ENCODE results near the gene ASAP2. TPM values are rescaled to one million over a fixed set of nuclear protein-coding genes. Genes with fewer than 3 reads are reported as not detected.

ASAP2 gene
- total RNA-seq = 10.1 TPM
- long read RNA-seq, full-length matches to known transcripts = 2 of 5 reads
- long read RNA-seq, partial matches to known transcripts = 3 of 5 reads
- long read RNA-seq, other reads (novel, unspliced or antisense) = 0 of 5 reads

GRCh38 chr2:9205963-9206948 lies at the start of gene ASAP2:
TSS of gene ASAP2 (plus strand) at chr2:9206812. CDS start at chr2:9207105, 293 bp downstream.
- ATAC-seq (peak; percentile 85), DNase-seq (peak; percentile 87)
- intact Hi-C loops (cut with micrococcal nuclease) = loop anchor here (10.0 kb wide), 1 partner anchor 119 kb away; no protein-coding TSS in a partner anchor

GRCh38 chr2:9158786-9159779 lies 47.5 kb upstream of the ASAP2 start:
- ATAC-seq (no peak), DNase-seq (no peak)
- intact Hi-C loops (cut with micrococcal nuclease) = no loop called here

GRCh38 chr2:9160732-9161131 lies 45.9 kb upstream of the ASAP2 start:
- DNase-seq = no peak
- intact Hi-C loops (cut with micrococcal nuclease) = no loop called here
- ATAC-seq = no peak

- no peak for ATAC-seq
- intact Hi-C loops (cut with micrococcal nuclease) = no loop called here
- no peak for DNase-seq
Measured at GRCh38 chr2:9162841-9163240, 43.8 kb upstream of the ASAP2 start.

- DNase-seq (no peak), ATAC-seq (no peak)
- intact Hi-C loops (cut with micrococcal nuclease) = no loop called here
Measured at GRCh38 chr2:9163306-9164111, 43.1 kb upstream of the ASAP2 start.

GRCh38 chr2:9164112-9164608 lies 42.5 kb upstream of the ASAP2 start:
- ATAC-seq (no peak), DNase-seq (no peak)
- intact Hi-C loops (cut with micrococcal nuclease) = no loop called here

GRCh38 chr2:9165625-9166024 lies 41.0 kb upstream of the ASAP2 start:
- intact Hi-C loops (cut with micrococcal nuclease) = no loop called here
- ATAC-seq (peak; percentile 81), DNase-seq (peak; percentile 55)

GRCh38 chr2:9166579-9167377 lies 39.8 kb upstream of the ASAP2 start:
- intact Hi-C loops (cut with micrococcal nuclease) = no loop called here
- DNase-seq (peak; percentile 54), ATAC-seq (peak; percentile 84)

GRCh38 chr2:9167718-9168657 lies 38.6 kb upstream of the ASAP2 start:
- intact Hi-C loops (cut with micrococcal nuclease) = no loop called here
- DNase-seq (no peak), ATAC-seq (no peak)

- intact Hi-C loops (cut with micrococcal nuclease) = no loop called here
- DNase-seq (no peak), ATAC-seq (peak; percentile 11)
Measured at GRCh38 chr2:9168821-9169221, 37.8 kb upstream of the ASAP2 start.

- intact Hi-C loops (cut with micrococcal nuclease) = no loop called here
- ATAC-seq (no peak), DNase-seq (no peak)
Measured at GRCh38 chr2:9169349-9170107, 37.1 kb upstream of the ASAP2 start.

GRCh38 chr2:9170458-9171130 lies 36.0 kb upstream of the ASAP2 start:
- intact Hi-C loops (cut with micrococcal nuclease) = no loop called here
- ATAC-seq (no peak), DNase-seq (no peak)

- no peak for ATAC-seq
- intact Hi-C loops (cut with micrococcal nuclease) = no loop called here
- no peak for DNase-seq
Measured at GRCh38 chr2:9174771-9175437, 31.7 kb upstream of the ASAP2 start.

- peak; percentile 8 for ATAC-seq
- no peak for DNase-seq
- intact Hi-C loops (cut with micrococcal nuclease) = no loop called here
Measured at GRCh38 chr2:9178110-9178903, 28.3 kb upstream of the ASAP2 start.
